Spinal cord (tissue), 10 donors: ENCODE results near the gene DNMT1. TPM values are rescaled to one million over a fixed set of nuclear protein-coding genes. Genes with fewer than 3 reads are reported as not detected.

ENCODE experiments used
- DNase-seq, 6 donors: peaks; one replicate each; pipeline versions ENCODE4 v3.0.0 to v3.0.0-alpha.2; 2013 to 2015; ENCODE audit warnings: low spot score in 6 of 6, low read depth in 4 of 6
- H3K27ac ChIP-seq: one replicate; pipeline ENCODE4 v1.5.1; 2013; ENCODE audit warnings: low read depth, low read length, control low read depth
- H3K27me3 ChIP-seq: one replicate; pipeline ENCODE4 v1.6.1; 2013; ENCODE audit warnings: low read length; ENCODE audit not compliant: control insufficient read depth, insufficient read depth
- H3K36me3 ChIP-seq: one replicate; pipeline ENCODE4 v1.6.1; 2013; ENCODE audit warnings: low read length; ENCODE audit not compliant: control insufficient read depth, insufficient read depth
- H3K4me1 ChIP-seq: one replicate; pipeline ENCODE4 v1.6.1; 2013; ENCODE audit warnings: low read length; ENCODE audit not compliant: control insufficient read depth, insufficient read depth
- H3K4me3 ChIP-seq: one replicate; pipeline ENCODE4 v1.5.1; 2013; ENCODE audit warnings: low read depth, low read length, control low read depth
- H3K9me3 ChIP-seq: one replicate; pipeline ENCODE4 v1.6.1; 2013; ENCODE audit warnings: low read length; ENCODE audit not compliant: control insufficient read depth, insufficient read depth
- WGBS: methylation state at CpG from one replicate; pipeline ENCODE4 v1.1.5; 2013; ENCODE audit warnings: missing lambda C conversion rate; ENCODE audit not compliant: insufficient coverage; 5-methylcytosine and 5-hydroxymethylcytosine counted together
- polyA plus RNA-seq, 2 donors: library from polyadenylated mRNA; unstranded; fragments of 120-200 nt; gene quantifications; one replicate each; pipeline ENCODE4 v1.2.1, GENCODE V29; 2013; ENCODE audit not compliant: insufficient read length in 2 of 2
- total RNA-seq, 2 donors: library from RNA; depleted of rRNA in 1 of 2; stranded (reverse); fragments of 120-200 nt in 1 of 2; fragments of >200 nt in 1 of 2; gene quantifications; one replicate each; pipeline versions ENCODE4 v1.2.3 to v1.2.4, GENCODE V29; 2013 to 2014
- donor health status: healthy.

DNMT1 gene
- total and polyA plus RNA-seq, 4 donors = 30.3 to 114 (median 68.3) TPM

DNA sequence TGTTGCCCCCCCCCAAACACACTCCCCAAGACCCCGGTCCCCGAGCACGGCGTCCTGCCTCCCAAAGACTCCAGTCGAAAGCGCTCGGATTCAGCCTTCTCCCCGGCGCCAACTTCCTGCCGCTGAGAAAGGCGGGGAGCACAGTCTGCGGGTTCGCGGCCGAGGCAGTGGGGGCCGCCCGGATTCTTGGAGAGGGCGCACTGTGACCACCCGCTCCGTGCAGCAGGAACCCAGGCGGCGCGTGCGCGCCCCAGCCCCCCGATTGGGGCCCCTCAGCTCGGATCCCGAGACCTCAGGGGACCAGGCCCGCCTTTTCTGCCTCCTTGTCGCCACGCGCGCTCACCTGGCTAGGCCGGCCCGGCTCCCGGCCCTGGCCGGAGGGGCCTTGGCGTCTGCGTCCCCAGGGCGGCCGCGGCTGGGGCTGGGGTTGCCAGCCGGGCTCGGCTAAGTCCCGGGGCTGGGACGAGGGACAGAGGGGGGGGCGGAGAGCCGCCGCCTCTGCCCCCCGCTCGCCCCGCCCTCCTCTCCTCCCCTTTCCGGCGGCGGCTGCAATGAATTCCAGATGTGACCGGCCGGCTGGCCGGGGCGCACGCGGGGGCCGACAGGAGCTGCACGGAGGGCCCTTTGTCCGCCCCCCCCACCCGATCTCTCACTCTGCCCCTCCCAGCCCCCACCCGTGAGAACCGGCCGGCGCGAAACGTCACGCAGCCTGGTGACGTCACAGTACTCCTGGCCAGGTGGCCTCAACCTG is 36.3 kb upstream of the DNMT1 start, which contains the start of gene S1PR2:
TSS of gene S1PR2 (minus strand) at position 471 of the 751 bp plus-strand sequence. CDS start 6,426 bp downstream, outside the sequence.
- no peaks in the 10 kb centered on the region for H3K9me3 ChIP-seq
- peak in 3 of 6 donors; percentile 48 to 83 (median 77) for DNase-seq
- peak within 1 kb of the TSS; percentile 84 for H3K4me3 ChIP-seq
- peak within 1 kb of the TSS; percentile 86 for H3K27ac ChIP-seq
- peaks cover 44% of the 10 kb centered on the region for H3K4me1 ChIP-seq
- under 1% methylated on average over 72 of the region's 73 CpGs for WGBS
- H3K27me3 ChIP-seq = no peaks in the 10 kb centered on the region
- peaks cover 6% of the 10 kb centered on the region for H3K36me3 ChIP-seq

DNA sequence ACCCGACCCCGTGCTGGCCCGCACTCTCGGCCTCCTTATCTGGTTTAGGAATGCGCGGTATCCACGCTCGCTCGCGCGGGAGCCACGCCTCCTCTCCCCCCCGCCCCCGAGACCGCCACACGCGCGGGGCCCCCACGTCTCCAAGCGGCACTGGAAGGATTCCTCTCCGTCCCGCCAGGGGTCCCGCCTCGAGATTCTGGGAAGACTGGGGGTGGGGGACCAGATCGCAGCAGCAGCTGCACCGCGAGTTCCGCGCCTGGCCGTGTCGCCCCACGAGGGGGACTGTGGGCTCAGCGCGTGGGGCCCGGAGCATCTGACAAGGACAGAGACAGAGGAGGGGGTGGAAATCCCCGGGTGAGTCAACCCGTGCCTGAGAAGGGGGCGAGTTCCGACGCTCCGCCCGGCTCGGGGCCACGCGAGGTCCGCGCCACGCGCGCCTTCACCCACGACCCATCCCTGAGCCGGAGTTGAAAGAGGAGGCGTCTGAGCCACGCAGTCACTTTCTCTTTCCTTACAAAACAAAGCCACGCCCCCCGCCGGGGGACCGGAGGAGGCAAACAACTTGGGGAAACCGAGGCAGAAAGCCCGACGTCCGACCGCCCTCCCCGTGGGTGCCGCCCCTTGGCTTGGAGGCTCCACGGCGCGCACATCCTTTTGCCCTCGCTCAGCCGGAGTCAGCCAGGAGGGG is 35.6 kb upstream of the DNMT1 start:
- under 1% methylated on average over 51 of the region's 70 CpGs for WGBS
- peak in 2 of 6 donors; percentile 79 to 85 for DNase-seq
- Histone ChIP-seq H3K36me3 (peaks cover 6% of the 10 kb centered on the region), H3K27ac (peak overlapping the region; percentile 86), H3K4me3 (peak overlapping the region; percentile 84), H3K9me3 (no peaks in the 10 kb centered on the region), H3K4me1 (peaks cover 46% of the 10 kb centered on the region), H3K27me3 (no peaks in the 10 kb centered on the region)

DNA sequence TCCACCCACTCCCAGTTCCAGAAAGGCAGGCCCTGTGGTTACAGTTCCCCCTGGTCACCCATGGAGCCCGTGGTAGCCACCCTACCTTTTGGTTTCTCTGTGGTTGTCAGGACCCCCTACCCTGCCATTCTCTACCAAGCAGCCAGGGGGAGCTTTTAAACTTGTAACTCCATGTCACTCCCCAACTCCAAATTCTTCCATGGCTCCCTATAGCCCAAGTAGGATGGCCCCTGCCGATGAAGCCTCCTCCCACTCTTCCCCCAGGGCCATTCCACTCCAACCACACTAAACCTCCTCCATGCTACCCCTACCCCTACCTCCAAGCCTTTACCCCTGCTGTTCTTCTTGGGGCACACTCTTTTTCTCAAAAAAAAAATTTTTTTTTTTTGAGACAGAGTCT is 34.2 kb upstream of the DNMT1 start:
- no peaks in the 10 kb centered on the region for H3K27me3 ChIP-seq
- no peaks in the 10 kb centered on the region for H3K9me3 ChIP-seq
- 66% methylated on average over 2 of the region's 2 CpGs for WGBS
- H3K36me3 ChIP-seq = peaks cover 14% of the 10 kb centered on the region
- H3K4me1 ChIP-seq = peaks cover 46% of the 10 kb centered on the region
- no peak overlapping the region for H3K4me3 ChIP-seq
- DNase-seq = peak in 1 of 6 donors; percentile 6
- H3K27ac ChIP-seq = no peak overlapping the region

DNA sequence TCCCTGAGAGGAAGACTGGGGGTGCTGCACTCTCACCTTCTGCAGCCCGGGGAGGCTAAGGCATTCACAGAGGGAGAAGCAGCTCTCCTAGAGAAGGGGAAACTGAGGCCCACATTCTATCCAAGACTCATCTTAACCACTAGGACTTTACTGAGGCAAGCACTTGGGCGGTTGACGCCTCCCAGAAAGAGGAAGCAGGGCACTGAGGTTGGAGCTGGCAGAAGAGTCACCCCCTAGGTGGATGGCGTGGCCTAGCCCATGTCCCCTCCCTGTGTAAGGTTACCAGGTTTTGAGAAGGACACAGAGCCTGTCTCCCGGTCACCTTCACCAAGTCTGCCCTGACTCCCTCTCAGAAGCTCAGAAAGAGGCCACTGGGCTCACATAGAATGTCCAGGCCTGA is 33.6 kb upstream of the DNMT1 start:
- Histone ChIP-seq H3K4me3 (no peak overlapping the region), H3K36me3 (peaks cover 20% of the 10 kb centered on the region), H3K4me1 (peaks cover 46% of the 10 kb centered on the region), H3K27me3 (no peaks in the 10 kb centered on the region), H3K27ac (no peak overlapping the region), H3K9me3 (no peaks in the 10 kb centered on the region)
- no peak for DNase-seq
- WGBS = 82% methylated on average over 3 of the region's 5 CpGs

DNA sequence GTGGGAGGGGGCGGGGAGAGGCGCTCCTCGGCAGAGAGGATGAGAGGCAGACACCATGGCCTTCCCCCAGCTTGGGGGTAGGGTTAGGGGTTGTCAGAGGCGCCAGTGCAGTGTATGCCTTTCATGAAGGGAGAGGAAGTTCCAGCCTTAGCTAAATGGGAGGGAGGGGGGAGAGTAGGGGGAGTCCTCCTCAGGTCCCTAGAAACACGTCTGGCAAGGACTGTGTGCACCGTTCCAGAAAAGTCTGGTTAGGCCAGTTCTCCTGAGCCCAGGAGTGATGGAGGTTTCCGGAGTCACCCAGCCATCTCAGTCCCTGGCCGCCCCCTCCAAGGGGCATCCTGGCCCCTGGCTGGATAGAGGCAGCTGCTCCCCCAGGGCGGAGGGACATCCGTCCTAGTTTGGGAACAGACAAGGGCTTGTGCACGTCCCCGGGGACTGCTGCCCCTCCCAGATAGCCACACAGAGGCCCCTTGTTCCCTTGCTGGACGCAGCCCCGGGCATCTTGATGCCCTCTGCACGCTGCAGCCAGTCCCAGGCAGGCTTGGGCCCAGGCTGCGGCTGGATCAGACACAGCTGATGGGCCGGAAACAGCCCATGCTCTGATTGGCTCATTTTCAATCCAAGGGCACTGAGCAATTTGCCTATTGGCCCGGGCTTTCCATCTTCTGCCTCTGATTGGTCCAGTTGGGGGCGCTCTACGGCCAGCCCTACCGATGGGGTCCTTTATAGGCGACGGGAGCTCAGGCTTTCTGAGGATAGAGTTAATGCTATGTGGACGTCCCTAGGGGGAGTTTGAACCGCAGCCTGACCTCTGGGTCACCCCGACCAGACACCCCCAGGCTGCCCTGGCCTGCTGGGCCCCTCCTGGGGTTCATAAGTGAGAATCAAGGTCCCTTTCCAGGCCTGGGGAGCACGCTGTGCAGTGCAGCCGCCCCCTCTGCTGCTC is 32.5 kb upstream of the DNMT1 start:
- peak overlapping the region; percentile 88 for H3K27ac ChIP-seq
- H3K4me3 ChIP-seq = peak overlapping the region; percentile 12
- H3K36me3 ChIP-seq = peaks cover 28% of the 10 kb centered on the region
- H3K4me1 ChIP-seq = peaks cover 46% of the 10 kb centered on the region
- 59% methylated on average over 23 of the region's 28 CpGs for WGBS
- H3K27me3 ChIP-seq = no peaks in the 10 kb centered on the region
- DNase-seq = peak in 2 of 6 donors; percentile 67 to 81
- no peaks in the 10 kb centered on the region for H3K9me3 ChIP-seq

DNA sequence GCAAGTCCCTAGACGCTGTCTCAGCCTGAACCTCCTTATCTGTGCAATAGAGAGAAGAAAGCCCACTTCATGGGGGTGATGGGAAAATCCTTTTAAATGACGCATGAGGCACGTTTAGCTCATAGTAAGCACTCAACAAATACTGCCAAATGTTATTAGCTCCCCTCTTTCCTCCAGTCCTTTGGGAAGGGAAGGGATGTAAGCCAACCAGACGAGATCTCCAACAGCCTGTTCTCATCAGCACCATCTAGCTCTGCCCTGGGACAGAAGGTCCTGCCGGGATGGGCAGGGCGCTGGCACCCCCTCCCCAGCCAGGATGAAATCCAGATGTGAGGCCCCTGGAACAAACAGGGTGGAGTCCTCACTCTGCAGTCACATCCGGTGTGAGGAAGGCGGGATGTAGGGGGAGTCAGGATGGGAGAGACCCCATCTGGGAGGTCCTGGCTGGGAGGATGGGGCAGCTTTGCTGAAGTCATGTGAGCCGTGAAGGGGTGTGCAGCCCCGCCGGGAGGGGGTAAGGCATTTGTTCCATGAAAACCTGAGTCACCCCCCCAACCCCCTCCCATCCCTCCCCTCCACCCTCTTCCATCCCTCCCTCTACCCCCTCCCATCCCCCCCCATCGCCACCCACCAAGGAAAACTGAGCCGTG is 31.7 kb upstream of the DNMT1 start:
- H3K36me3 ChIP-seq = peaks cover 28% of the 10 kb centered on the region
- DNase-seq = peak in 1 of 6 donors; percentile 53

DNA sequence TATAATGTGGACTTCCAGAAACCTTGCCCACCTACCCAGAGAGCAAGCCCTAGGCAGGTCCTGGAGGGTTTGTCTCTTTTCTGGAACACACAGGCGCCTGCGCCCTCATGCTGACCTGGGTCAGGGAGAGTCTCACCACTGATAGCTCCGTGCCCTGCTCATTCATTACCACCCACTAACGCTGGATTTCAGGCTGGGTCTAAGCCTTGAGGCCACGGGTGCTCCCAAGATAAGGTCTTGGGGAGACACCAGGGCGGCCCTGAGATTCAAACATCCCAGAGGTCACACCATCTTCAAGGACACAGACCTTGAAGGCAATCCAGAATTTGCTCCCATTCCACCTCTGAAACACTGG is 31.2 kb upstream of the DNMT1 start:
- peaks cover 46% of the 10 kb centered on the region for H3K4me1 ChIP-seq
- H3K4me3 ChIP-seq = no peak overlapping the region
- 91% methylated on average over 4 of the region's 6 CpGs for WGBS
- H3K27me3 ChIP-seq = no peaks in the 10 kb centered on the region
- peaks cover 31% of the 10 kb centered on the region for H3K36me3 ChIP-seq
- no peaks in the 10 kb centered on the region for H3K9me3 ChIP-seq
- DNase-seq = no peak
- H3K27ac ChIP-seq = peak overlapping the region; percentile 91

More for the DNA sequence above, 31.7 kb upstream of the DNMT1 start:
- WGBS = 30% methylated on average over 3 of the region's 13 CpGs
- no peaks in the 10 kb centered on the region for H3K27me3 ChIP-seq
- peak overlapping the region; percentile 12 for H3K4me3 ChIP-seq
- H3K27ac ChIP-seq = peak overlapping the region; percentile 91
- H3K9me3 ChIP-seq = no peaks in the 10 kb centered on the region
- peaks cover 46% of the 10 kb centered on the region for H3K4me1 ChIP-seq

DNA sequence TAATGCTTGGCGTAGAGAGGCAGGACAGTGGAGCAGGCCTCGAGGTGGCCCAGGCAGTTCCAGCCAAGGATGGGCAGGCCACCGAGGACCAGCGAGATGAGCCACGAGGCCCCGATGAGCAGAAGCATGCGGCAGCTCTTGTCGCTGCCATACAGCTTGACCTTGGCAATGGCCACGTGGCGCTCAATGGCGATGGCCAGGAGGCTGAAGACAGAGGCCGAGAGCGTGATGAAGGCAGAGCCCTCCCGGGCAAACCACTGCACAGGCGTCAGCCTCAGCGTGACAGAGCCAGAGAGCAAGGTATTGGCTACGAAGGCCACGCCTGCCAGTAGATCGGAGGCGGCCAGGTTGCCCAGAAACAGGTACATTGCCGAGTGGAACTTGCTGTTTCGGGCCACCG is 29.6 kb upstream of the DNMT1 start:
- Histone ChIP-seq H3K27ac (no peak overlapping the region), H3K9me3 (no peaks in the 10 kb centered on the region), H3K36me3 (peaks cover 31% of the 10 kb centered on the region), H3K4me1 (peaks cover 34% of the 10 kb centered on the region), H3K27me3 (no peaks in the 10 kb centered on the region), H3K4me3 (no peak overlapping the region)
- 96% methylated on average over 23 of the region's 23 CpGs for WGBS
- no peak for DNase-seq
